B cell (primary cell): ENCODE results near the gene RABL2B. TPM values are rescaled to one million over a fixed set of nuclear protein-coding genes. Genes with fewer than 3 reads are reported as not detected.

ENCODE experiments used
- ATAC-seq: fragments of 200-7000 bp; cut with Tn5 transposase; one replicate; pipeline ENCODE4 v1.10.0; 2021; ENCODE audit warnings: low read depth, mild to moderate bottlenecking, moderate number of reproducible peaks, moderate library complexity
- CTCF ChIA-PET: fragments of 350-600 bp; sonication (Branson Sonifier 250); formaldehyde crosslinking; loops from one replicate; lab custom pipeline; 2021; ENCODE audit warnings: antibody characterized with exemption, inconsistent platforms; lab: Charles Lee
- POLR2A ChIA-PET: fragments of 350-600 bp; sonication (Branson Sonifier 250); formaldehyde crosslinking; loops from one replicate; lab custom pipeline; 2021; ENCODE audit warnings: antibody characterized with exemption; lab: Charles Lee
- DNase-seq: peaks from one replicate; pipeline ENCODE4 v3.0.0; 2013
- H2AFZ ChIP-seq: 2 replicates; pipeline ENCODE4 v1.6.1; 2012; ENCODE audit warnings: mild to moderate bottlenecking, low read depth, low read length; ENCODE audit not compliant: insufficient read depth, poor library complexity, severe bottlenecking
- H3K27ac ChIP-seq, 2 donors: 1 replicate in 1 of 2; 2 replicates in 1 of 2; pipeline ENCODE4 v1.5.1; 2012 to 2013; ENCODE audit warnings: low read length in 2 of 2, mild to moderate bottlenecking in 2 of 2, moderate library complexity in 1 of 2
- H3K27me3 ChIP-seq, 4 experiments: fragments of 200-600 bp in 1 of 4; sonication (generic) in 1 of 4; replicated peaks in 1 of 4; 1 replicate in 2 of 4; 2 replicates in 2 of 4; pipeline versions ENCODE4 v1.6.1 to v1.7.0; 2013 to 2016; ENCODE audit warnings: low read length in 3 of 4, mild to moderate bottlenecking in 2 of 4, mixed read lengths in 1 of 4, moderate library complexity in 1 of 4; ENCODE audit not compliant: insufficient read depth in 4 of 4, control insufficient read depth in 3 of 4; ENCODE audit errors: control extremely low read depth in 1 of 4
- H3K36me3 ChIP-seq, 2 experiments: replicated peaks in 1 of 2; 1 replicate in 1 of 2; 2 replicates in 1 of 2; pipeline versions ENCODE4 v1.6.1 to v1.7.1; 2013; ENCODE audit warnings: low read length in 1 of 2; ENCODE audit not compliant: insufficient read depth in 2 of 2, control insufficient read depth in 1 of 2; ENCODE audit errors: control extremely low read depth in 1 of 2, extremely low read depth in 1 of 2
- H3K4me1 ChIP-seq, 2 donors: fragments of 200-600 bp in 1 of 2; sonication (generic) in 1 of 2; 1 replicate in 1 of 2; 2 replicates in 1 of 2; pipeline versions ENCODE4 v1.5.1 to v1.6.1; 2013 to 2017; ENCODE audit warnings: low read length in 2 of 2; ENCODE audit not compliant: control insufficient read depth in 2 of 2, insufficient read depth in 2 of 2
- H3K4me2 ChIP-seq: replicated peaks from 2 replicates; pipeline ENCODE3; 2012; ENCODE audit warnings: mild to moderate bottlenecking, low read depth, low read length; ENCODE audit not compliant: poor library complexity, severe bottlenecking
- H3K4me3 ChIP-seq, 5 experiments: fragments of 200-600 bp in 1 of 5; sonication (generic) in 1 of 5; 1 replicate in 3 of 5; 2 replicates in 2 of 5; pipeline versions ENCODE4 v1.5.1 to v1.7.0; 2011 to 2016; ENCODE audit warnings: low read length in 4 of 5, mild to moderate bottlenecking in 4 of 5, low read depth in 2 of 5, control low read depth in 1 of 5, moderate library complexity in 1 of 5; ENCODE audit not compliant: insufficient read depth in 1 of 5; ENCODE audit errors: control extremely low read depth in 1 of 5, extremely low read depth in 1 of 5
- H3K79me2 ChIP-seq: fragments of 200-600 bp; sonication (generic); one replicate; pipeline ENCODE4 v1.6.0; 2016; ENCODE audit warnings: low read length; ENCODE audit not compliant: control insufficient read depth, insufficient read depth
- H3K9ac ChIP-seq: fragments of 200-600 bp; sonication (generic); 2 replicates; pipeline ENCODE4 v1.6.1; 2017; ENCODE audit warnings: mild to moderate bottlenecking, low read length, moderate library complexity
- H3K9me3 ChIP-seq, 3 donors: one replicate each; pipeline versions ENCODE4 v1.6.1 to v1.7.1; 2013; ENCODE audit warnings: low read length in 2 of 3; ENCODE audit not compliant: control insufficient read depth in 2 of 3, insufficient read depth in 1 of 3; ENCODE audit errors: control extremely low read depth in 1 of 3
- H4K20me1 ChIP-seq: 2 replicates; pipeline ENCODE4 v1.6.0; 2012; ENCODE audit warnings: mild to moderate bottlenecking, low read length; ENCODE audit not compliant: insufficient read depth, control insufficient read depth, poor library complexity, severe bottlenecking
- H3K27ac Mint-ChIP-seq: one replicate; pipeline ENCODE4 v1.8.0; 2021; ENCODE audit warnings: mixed read lengths
- H3K27me3 Mint-ChIP-seq: one replicate; pipeline ENCODE4 v1.8.0; 2021; ENCODE audit warnings: mixed read lengths
- H3K4me1 Mint-ChIP-seq: one replicate; pipeline ENCODE4 v1.8.0; 2021; ENCODE audit warnings: mixed read lengths
- H3K4me3 Mint-ChIP-seq: one replicate; pipeline ENCODE4 v1.8.0; 2021; ENCODE audit warnings: mixed read lengths
- H3K9me3 Mint-ChIP-seq: one replicate; pipeline ENCODE4 v1.8.0; 2022; ENCODE audit warnings: mixed read lengths; ENCODE audit not compliant: insufficient read depth
- CTCF ChIP-seq: fragments of 200-600 bp; IDR thresholded peaks from one replicate; pipeline ENCODE4 v1.8.0; 2022; ENCODE audit warnings: antibody characterized with exemption, mild to moderate bottlenecking
- EZH2 ChIP-seq: IDR thresholded peaks from 2 replicates; pipeline ENCODE4 v1.6.1; 2012; ENCODE audit warnings: borderline replicate concordance, low read depth, mild to moderate bottlenecking, moderate library complexity, low read length; ENCODE audit not compliant: insufficient read depth, poor library complexity, severe bottlenecking
- WGBS: methylation state at CpG from one replicate; pipeline ENCODE4 v1.1.5; 2013; ENCODE audit warnings: missing lambda C conversion rate; ENCODE audit not compliant: insufficient coverage; 5-methylcytosine and 5-hydroxymethylcytosine counted together
- intact Hi-C: fragments of 100-400 bp; cut with micrococcal nuclease; formaldehyde crosslinking; loops from one replicate; pipeline ENCODE4 v1.10.0; 2022
- polyA plus RNA-seq: library from polyadenylated mRNA; depleted of rRNA; stranded (reverse); fragments of >200 nt; gene quantifications from 2 replicates; pipeline ENCODE4 v1.2.3, GENCODE V29; 2012
- total RNA-seq, 2 donors: library from RNA; stranded (reverse); fragments of 120-200 nt in 1 of 2; gene quantifications; 1 replicate in 1 of 2; 2 replicates in 1 of 2; pipeline versions ENCODE4 v1.2.3 to v1.2.4, GENCODE V29; 2013 to 2022

RABL2B gene
- total and polyA plus RNA-seq, 2 donors (not counting 1 experiment from before 2014, with no cell fraction given), result 93.1 to 99.0 TPM

GRCh38 chr22:50730013-50730891 lies 53.2 kb downstream of the RABL2B start:
- Histone ChIP-seq H3K4me1 (no peaks in the 10 kb centered on the region), H4K20me1 (no peaks in the 10 kb centered on the region), H3K27ac (no peak overlapping the region), H3K4me3 (no peak overlapping the region), H3K36me3 (no peaks in the 10 kb centered on the region), H3K4me2 (no peak overlapping the region), H3K27me3 (no peaks in the 10 kb centered on the region), H3K79me2 (no peaks in the 10 kb centered on the region), H3K9ac (no peak overlapping the region), H2AFZ (no peak overlapping the region), H3K9me3 (no peaks in the 10 kb centered on the region)
- DNase-seq (no peak), ATAC-seq (no peak)
- 97% methylated on average over 54 of the region's 54 CpGs for WGBS
- no peak overlapping the region for H3K27ac Mint-ChIP-seq
- H3K4me1 Mint-ChIP-seq, result peaks cover 7% of the 10 kb centered on the region
- no peak overlapping the region for H3K4me3 Mint-ChIP-seq
- POLR2A ChIA-PET, result no interaction called here
- TF ChIP-seq CTCF (no peak), EZH2 (no peak)
- H3K9me3 Mint-ChIP-seq, result no peaks in the 10 kb centered on the region
- peaks cover 3% of the 10 kb centered on the region for H3K27me3 Mint-ChIP-seq
- intact Hi-C loops, result no loop called here
- CTCF ChIA-PET, result no interaction called here

- Histone ChIP-seq H3K4me3 (no peak overlapping the region), H3K27me3 (no peaks in the 10 kb centered on the region), H3K9me3 (no peaks in the 10 kb centered on the region), H3K9ac (no peak overlapping the region), H3K4me2 (no peak overlapping the region), H3K36me3 (no peaks in the 10 kb centered on the region), H3K4me1 (peaks cover 0 to under 1% of the 10 kb centered on the region in 2 donors), H3K79me2 (no peaks in the 10 kb centered on the region), H2AFZ (no peak overlapping the region), H3K27ac (no peak overlapping the region), H4K20me1 (no peaks in the 10 kb centered on the region)
- ATAC-seq, result no peak
- no peak for DNase-seq
- intact Hi-C loops, result no loop called here
- H3K27ac Mint-ChIP-seq, result no peak overlapping the region
- WGBS, result 66% methylated on average over 21 of the region's 21 CpGs
- ChIA-PET CTCF (no interaction called here), POLR2A (no interaction called here)
- peaks cover 3% of the 10 kb centered on the region for H3K27me3 Mint-ChIP-seq
- TF ChIP-seq EZH2, result no peak
- no peak for TF ChIP-seq CTCF
- H3K4me3 Mint-ChIP-seq, result no peak overlapping the region
- no peaks in the 10 kb centered on the region for H3K9me3 Mint-ChIP-seq
- peaks cover 7% of the 10 kb centered on the region for H3K4me1 Mint-ChIP-seq
Observed at GRCh38 chr22:50729391-50730012, 53.9 kb downstream of the RABL2B start.
